HG02884 (cell line): ENCODE data around the gene RNU5D-1.
A peak's percentile ranks its signal among the peaks of the same experiment; 100 is the strongest.

ENCODE experiments used
- ATAC-seq: cut with Tn5 transposase; IDR thresholded peaks from one replicate; pipeline ENCODE4 v1.9.1; 2021; ENCODE audit warnings: mild to moderate bottlenecking, moderate library complexity; ENCODE audit not compliant: unreplicated experiment

The RNU5D-1 gene

GRCh38 chr1:44733784-44734183, 2.8 kb upstream of the RNU5D-1 start:
- no peak for ATAC-seq

GRCh38 chr1:44733365-44733764, 2.4 kb upstream of the RNU5D-1 start:
- no peak for ATAC-seq

- ATAC-seq: no peak
These were observed 5.8 kb downstream of the RNU5D-1 start for GRCh38 chr1:44724955-44725698.

GRCh38 chr1:44724296-44724954, 6.5 kb downstream of the RNU5D-1 start:
- no peak for ATAC-seq

- no peak for ATAC-seq
These were observed 7.3 kb downstream of the RNU5D-1 start for GRCh38 chr1:44723496-44724295.

- ATAC-seq: no peak
These were observed 7.9 kb downstream of the RNU5D-1 start for GRCh38 chr1:44723064-44723463.

- peak; percentile 76 for ATAC-seq
These were observed 9.2 kb downstream of the RNU5D-1 start for GRCh38 chr1:44721485-44722361.

- ATAC-seq: no peak
These were observed 10.7 kb downstream of the RNU5D-1 start for GRCh38 chr1:44720281-44720680.

GRCh38 chr1:44719318-44719717, 11.7 kb downstream of the RNU5D-1 start:
- no peak for ATAC-seq

- ATAC-seq: no peak
These were observed 12.9 kb downstream of the RNU5D-1 start for GRCh38 chr1:44718091-44718490.

GRCh38 chr1:44717653-44718052, 13.3 kb downstream of the RNU5D-1 start:
- ATAC-seq: no peak

GRCh38 chr1:44717156-44717555, 13.8 kb downstream of the RNU5D-1 start:
- ATAC-seq: no peak

- ATAC-seq: no peak
These were observed 15.9 kb downstream of the RNU5D-1 start for GRCh38 chr1:44714944-44715571.

- no peak for ATAC-seq
These were observed 16.4 kb downstream of the RNU5D-1 start for GRCh38 chr1:44714532-44714931.

GRCh38 chr1:44713321-44713781, 17.6 kb downstream of the RNU5D-1 start:
- no peak for ATAC-seq

GRCh38 chr1:44707959-44708831, 22.8 kb downstream of the RNU5D-1 start:
- no peak for ATAC-seq

GRCh38 chr1:44707112-44707881, 23.7 kb downstream of the RNU5D-1 start:
- ATAC-seq: no peak

- no peak for ATAC-seq
These were observed 25.0 kb downstream of the RNU5D-1 start for GRCh38 chr1:44705938-44706337.
